ENCODE measurements around the gene SPATA21. TPM values are rescaled to one million over a fixed set of nuclear protein-coding genes. Genes with fewer than 3 reads are reported as not detected.
"Not testable (repeated sequence)": the region's sequence is repeated elsewhere in the genome, so short reads cannot be mapped to it uniquely, and the experiment has no call there.

Gene SPATA21
- 0.49 TPM for total RNA-seq

GRCh38 chr1:16436946-16437474, at the start of gene SPATA21:
SPATA21 (minus strand) TSS chr1:16437424; CDS start chr1:16431371, 6,053 bp downstream.
- ATAC-seq (no peak), DNase-seq (ENCODE audit: low spot score) (no peak)
- intact Hi-C loops (cut with DNase I) = no loop called here

- intact Hi-C loops (cut with DNase I); DNase-seq (ENCODE audit: low spot score); ATAC-seq: not testable (repeated sequence)
Observed at GRCh38 chr1:16487011-16487410, 49.8 kb upstream of the SPATA21 start.

GRCh38 chr1:16486316-16486715, 49.1 kb upstream of the SPATA21 start:
- intact Hi-C loops (cut with DNase I); ATAC-seq: not testable (repeated sequence)
- peak; percentile 40 for DNase-seq (ENCODE audit: low spot score)

GRCh38 chr1:16484931-16485330, 47.7 kb upstream of the SPATA21 start:
- intact Hi-C loops (cut with DNase I) = no loop called here
- no peak for DNase-seq (ENCODE audit: low spot score)
- no peak for ATAC-seq

GRCh38 chr1:16484501-16484835, 47.2 kb upstream of the SPATA21 start:
- ATAC-seq = no peak
- intact Hi-C loops (cut with DNase I) = no loop called here

GRCh38 chr1:16483639-16484500, 46.6 kb upstream of the SPATA21 start:
- DNase-seq (ENCODE audit: low spot score); ATAC-seq; intact Hi-C loops (cut with DNase I): not testable (repeated sequence)

More at GRCh38 chr1:16484501-16484835, 47.2 kb upstream of the SPATA21 start:
- DNase-seq (ENCODE audit: low spot score) = peak; percentile 47

- DNase-seq (ENCODE audit: low spot score); intact Hi-C loops (cut with DNase I): not testable (repeated sequence)
- ATAC-seq = peak; percentile 20
Observed at GRCh38 chr1:16483146-16483545, 45.9 kb upstream of the SPATA21 start.

- DNase-seq (ENCODE audit: low spot score) (no peak), ATAC-seq (no peak)
- intact Hi-C loops (cut with DNase I) = no loop called here
Observed at GRCh38 chr1:16478091-16478490, 40.9 kb upstream of the SPATA21 start.

GRCh38 chr1:16475771-16476770, 38.8 kb upstream of the SPATA21 start:
- ATAC-seq; intact Hi-C loops (cut with DNase I); DNase-seq (ENCODE audit: low spot score): not testable (repeated sequence)

- ATAC-seq; DNase-seq (ENCODE audit: low spot score); intact Hi-C loops (cut with DNase I): not testable (repeated sequence)
Observed at GRCh38 chr1:16474891-16475290, 37.7 kb upstream of the SPATA21 start.

GRCh38 chr1:16474166-16474800, 37.1 kb upstream of the SPATA21 start:
- intact Hi-C loops (cut with DNase I) = no loop called here
- ATAC-seq (no peak), DNase-seq (ENCODE audit: low spot score) (no peak)

GRCh38 chr1:16468558-16468957, 31.3 kb upstream of the SPATA21 start:
- intact Hi-C loops (cut with DNase I) = no loop called here
- ATAC-seq = no peak
- DNase-seq (ENCODE audit: low spot score) = no peak

GRCh38 chr1:16464917-16465625, 27.8 kb upstream of the SPATA21 start:
- intact Hi-C loops (cut with DNase I) = no loop called here
- DNase-seq (ENCODE audit: low spot score) = no peak
- no peak for ATAC-seq

GRCh38 chr1:16462773-16463330, 25.6 kb upstream of the SPATA21 start:
- intact Hi-C loops (cut with DNase I) = no loop called here
- DNase-seq (ENCODE audit: low spot score) (no peak), ATAC-seq (no peak)

- DNase-seq (ENCODE audit: low spot score) (no peak), ATAC-seq (no peak)
- intact Hi-C loops (cut with DNase I) = no loop called here
Observed at GRCh38 chr1:16461681-16462080, 24.5 kb upstream of the SPATA21 start.

- ATAC-seq (no peak), DNase-seq (ENCODE audit: low spot score) (no peak)
- intact Hi-C loops (cut with DNase I) = loop anchor here (5.0 kb wide), 1 partner anchor 1038 kb away; no protein-coding TSS in a partner anchor
Observed at GRCh38 chr1:16459352-16459925, 22.2 kb upstream of the SPATA21 start.

- no peak for ATAC-seq
- no peak for DNase-seq (ENCODE audit: low spot score)
- intact Hi-C loops (cut with DNase I) = loop anchor here (5.0 kb wide), 1 partner anchor 1038 kb away; no protein-coding TSS in a partner anchor
Observed at GRCh38 chr1:16458831-16459230, 21.6 kb upstream of the SPATA21 start.
